Activated CD8-positive, alpha-beta memory T cell treated with anti-CD3 and anti-CD28 coated beads for 4 hours (primary cell): ENCODE data around the gene WDR86.

ENCODE experiments used
- DNase-seq, 2 donors: peaks; one replicate each; pipeline ENCODE4 v3.0.0-alpha.2; 2020; ENCODE audit warnings: low read depth in 2 of 2

Gene WDR86, protein sequence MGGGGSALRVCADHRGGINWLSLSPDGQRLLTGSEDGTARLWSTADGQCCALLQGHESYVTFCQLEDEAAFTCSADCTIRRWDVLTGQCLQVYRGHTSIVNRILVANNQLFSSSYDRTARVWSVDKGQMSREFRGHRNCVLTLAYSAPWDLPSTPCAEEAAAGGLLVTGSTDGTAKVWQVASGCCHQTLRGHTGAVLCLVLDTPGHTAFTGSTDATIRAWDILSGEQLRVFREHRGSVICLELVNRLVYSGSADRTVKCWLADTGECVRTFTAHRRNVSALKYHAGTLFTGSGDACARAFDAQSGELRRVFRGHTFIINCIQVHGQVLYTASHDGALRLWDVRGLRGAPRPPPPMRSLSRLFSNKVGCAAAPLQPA

DNA sequence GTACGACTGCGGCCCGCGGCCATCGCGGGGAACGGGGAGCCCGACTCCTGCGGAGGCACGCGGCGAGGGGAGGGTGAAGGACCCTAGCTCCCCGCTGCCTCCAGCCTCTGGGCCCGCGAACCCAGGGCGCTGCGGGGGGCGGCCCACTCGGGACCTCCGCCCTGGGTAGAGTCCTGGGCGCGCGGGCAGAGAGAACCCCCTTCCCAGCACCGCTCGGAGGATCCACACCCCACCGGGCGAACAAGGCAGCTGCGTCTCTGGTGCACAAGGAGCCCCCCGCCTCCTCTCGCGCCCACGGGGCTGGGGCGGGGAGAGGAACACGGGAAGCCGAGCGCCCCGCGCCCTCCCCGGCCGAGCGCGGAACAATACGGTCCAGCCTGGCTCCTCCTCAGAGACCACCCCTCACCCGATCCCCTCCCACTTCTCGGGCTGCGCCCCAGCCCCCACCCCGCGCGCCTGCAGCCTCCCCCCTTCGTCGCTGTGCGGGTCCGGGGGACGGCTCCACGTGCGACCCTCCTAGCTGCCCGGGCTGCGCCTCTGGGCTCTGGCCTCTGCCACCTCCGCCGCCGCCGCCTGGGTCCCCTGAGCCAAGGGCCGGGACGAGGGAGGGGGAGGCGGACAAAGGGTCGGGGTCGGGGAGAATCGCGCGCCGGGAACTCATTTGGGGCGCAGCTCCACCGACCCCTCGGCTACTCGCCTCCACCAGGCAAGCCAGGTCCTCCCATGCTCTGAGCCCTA lies at the start of gene WDR86:
WDR86 (minus strand) TSS at position 372 of the 738 bp plus-strand sequence. CDS start 449 bp downstream, outside the sequence.
- no peak for DNase-seq

DNA sequence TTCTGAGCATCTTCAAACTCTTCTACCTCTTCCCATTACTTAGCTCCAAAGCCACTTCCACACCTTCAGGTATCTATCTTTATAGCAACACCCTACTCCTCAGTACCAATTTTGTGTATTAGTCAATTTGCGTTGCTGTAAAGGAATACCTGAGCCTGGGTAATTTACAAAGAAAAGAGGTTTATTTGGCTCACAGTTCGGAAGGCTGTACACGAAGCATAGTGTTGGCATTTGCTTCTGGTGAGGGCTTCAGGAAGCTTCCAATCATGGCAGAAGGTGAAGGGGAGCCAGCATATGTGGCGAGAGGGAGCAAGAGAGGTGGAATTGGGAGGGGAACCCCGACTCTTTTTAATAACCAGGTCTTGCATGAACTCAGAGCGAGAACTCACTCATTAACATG lies 47.7 kb upstream of the WDR86 start:
- DNase-seq, result no peak

DNA sequence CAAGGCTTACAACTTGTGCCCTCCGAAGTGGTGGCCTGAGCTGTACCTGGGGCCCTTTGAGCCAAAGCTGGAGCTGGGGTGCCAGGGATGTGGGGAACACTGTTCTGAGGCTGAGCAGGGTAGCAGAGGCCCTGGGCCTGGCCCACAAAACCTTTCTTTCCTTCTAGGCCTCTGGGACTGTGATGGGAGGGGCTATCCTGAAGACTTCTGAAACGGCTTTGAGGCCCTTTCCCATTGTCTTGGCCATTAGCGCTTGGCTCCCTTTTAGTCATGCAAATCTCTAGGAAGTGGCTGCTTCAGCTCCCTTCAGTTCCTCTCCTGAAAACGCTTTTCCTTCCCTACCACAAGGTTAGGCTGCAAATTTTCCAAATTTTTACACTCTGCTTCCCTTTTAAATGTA lies 46.9 kb upstream of the WDR86 start:
- no peak for DNase-seq

DNA sequence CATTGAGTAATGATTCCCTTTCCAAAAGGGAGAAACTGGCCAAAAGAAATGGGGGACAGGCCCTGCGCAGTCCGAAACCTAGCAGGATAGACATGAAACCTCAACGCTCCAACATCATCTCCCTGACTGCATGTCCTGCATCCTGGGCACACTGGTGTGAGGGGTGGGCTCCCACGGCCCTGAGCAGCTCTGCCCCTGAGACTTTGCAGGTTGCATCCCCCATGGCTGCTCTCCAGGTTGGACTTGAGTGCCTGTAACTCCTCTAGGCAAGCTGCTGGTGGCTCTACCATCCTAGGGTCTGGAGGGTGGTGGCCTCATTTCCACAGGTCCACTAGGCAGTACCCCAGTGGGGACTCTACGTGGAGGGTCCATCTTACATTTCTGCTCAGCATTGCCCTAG lies 46.4 kb upstream of the WDR86 start:
- no peak for DNase-seq

DNA sequence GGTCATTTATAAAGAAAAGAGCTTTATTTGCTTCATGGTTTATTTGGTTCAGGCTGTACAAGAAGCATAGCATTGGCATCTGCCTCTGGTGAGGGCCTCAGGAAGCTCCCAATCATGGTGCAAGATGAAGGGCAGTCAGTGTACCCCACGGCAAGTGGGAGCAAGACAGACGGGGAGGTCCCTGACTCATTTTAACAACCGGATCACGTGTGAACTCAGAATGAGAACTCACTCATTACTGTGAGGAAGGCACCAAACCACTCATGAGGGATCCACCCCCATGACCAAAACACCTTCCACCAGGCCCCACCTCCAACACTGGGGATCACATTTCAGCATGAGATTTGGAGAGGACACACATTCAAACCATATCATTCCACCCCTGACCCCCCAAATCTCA lies 45.9 kb upstream of the WDR86 start:
- no peak for DNase-seq

DNA sequence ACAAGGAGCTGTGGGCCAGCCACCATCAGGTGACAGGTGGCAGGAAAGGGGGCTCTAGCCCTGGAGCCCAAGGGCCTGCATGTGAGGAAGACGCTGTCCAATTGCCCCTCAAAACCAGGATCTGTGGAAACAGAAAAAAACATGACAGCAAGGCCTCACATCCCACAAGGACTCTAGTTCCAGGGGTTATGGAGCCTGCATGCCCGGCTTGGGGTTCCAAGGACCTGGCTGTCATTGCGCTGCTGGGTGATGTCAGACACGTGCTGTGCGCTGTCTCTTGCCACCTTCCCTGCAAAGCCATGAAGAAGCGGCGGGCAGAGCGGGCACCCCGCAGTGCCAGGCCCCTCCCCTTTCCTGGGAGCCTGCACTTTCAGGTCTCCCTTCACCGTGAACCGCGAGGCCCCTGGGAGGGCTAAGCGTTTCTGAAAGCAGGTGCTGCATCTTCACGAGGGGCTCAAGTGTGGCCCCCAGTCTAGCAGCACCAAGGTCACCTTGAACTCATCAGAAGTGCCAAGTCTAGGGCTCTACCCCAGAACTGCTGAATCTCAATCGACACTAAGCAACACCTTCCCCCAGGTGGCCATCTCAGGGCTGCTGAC lies 45.2 kb upstream of the WDR86 start:
- no peak for DNase-seq

DNA sequence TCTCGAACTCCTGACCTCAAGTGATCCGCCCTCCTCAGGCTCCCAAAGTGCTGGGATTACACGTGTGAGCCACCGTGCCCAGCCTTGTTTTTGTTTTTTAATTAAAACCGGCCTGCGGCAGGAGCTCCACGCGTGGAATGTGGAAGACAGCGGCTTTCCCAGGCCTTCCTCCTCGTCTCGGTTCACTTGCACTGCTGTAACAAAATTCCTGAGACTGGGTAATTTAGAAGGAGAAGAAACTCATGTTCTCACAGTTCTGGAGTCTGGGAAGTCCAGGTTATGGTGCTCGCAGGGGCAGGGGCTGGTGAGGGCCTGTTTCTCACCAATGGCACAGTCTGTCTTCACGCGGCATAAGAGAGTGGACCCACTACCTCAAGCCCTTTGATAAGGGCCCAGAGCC lies 44.5 kb upstream of the WDR86 start:
- DNase-seq, result no peak

DNA sequence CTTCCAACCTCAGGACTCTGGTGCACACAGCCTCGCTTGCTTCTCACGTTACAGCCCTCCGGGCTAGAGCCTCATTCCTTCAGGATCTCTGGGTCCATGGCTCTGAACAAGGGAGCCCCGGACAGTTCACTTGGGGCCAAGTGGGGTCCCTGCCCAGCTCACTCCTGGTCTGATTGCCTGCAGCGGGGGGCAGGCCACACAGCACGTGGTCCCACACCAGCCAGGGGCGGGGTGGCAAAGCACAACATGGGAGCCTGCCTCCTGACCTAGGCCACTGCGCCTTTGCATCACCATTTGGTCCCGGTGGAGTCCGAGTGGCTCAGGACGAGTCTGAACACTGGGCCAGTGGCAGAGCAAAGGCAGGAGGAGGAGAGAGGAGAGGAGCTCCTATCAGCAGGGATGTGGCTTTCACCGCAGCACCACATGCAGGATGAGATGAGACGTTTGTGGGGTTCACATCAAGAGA lies 43.5 kb upstream of the WDR86 start:
- no peak for DNase-seq

DNA sequence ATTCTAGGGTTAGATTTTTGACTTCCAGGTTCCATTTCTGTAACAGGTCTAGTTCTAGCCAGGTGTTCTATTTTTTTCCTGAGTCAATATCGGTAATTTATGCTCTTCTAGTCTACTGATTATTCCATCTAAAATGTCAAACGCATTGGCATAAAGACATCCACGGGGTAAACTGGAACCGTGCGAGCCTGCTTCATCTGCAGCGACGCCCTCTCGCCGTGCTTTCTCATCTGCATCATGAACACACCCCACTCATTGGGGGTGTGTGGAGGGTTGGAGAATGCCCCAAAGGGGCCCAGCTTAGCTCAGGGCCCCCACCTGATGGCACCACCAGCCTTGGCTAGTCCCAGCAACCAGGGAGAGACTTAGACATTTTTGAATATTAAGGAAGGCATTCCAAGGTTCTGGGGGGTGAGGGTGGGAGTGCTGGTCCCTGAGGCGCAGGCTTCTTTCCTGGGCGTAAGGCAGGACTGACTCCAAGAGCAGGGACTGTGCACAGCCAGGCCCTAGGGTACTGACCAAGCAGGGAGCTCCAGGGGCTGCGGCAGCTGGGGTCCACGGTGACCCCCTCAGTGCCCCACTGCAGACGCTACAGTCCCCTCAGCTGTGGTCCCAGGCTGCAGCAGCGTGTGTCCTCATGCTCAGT lies 43.0 kb upstream of the WDR86 start:
- no peak for DNase-seq

DNA sequence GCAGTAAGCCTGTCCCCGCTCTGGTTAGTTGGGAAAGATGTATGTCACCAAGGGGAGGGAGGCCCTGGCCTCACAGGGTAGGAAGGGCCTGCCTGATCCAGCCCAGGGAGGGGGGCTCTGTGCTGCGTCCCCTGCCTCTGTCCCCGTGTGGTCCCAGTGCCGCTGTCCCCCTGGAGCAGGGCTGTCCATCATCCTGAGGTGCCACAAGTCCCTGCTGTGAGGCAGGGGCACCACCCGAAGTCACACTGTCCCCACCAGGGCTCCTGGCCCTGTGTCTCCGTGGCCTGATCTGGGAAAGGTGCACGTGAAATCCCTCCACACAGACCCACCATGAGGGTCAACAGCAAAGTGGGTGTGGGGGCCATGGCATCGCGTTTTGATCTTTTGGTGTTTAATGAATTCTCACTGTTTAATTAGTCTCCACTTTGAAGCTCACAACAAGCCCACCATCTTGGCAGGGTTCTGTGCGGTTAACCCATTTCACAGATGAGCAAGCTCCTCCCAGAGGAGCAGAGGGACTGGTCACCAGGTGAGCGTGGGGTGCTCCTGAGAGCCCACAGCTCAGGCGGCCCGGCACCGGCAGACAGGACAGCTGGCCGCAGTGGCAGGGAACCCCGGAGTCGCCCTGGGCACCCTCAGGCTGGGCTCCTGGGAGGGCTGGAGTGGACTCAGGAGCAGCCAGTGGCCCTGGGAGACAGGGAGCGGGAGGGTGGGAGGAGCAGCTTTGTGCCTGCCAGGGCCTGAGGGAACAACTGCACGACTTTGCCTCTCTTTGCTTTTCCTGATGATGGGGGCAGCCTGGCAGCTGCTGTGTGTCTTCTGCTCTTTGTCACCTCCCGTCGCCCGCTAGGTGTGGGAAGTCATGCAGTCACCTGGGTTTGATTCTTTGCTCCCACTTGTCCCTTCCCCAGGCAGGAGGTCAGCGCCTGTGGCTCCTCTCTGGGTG lies 42.1 kb upstream of the WDR86 start:
- DNase-seq, result no peak

DNA sequence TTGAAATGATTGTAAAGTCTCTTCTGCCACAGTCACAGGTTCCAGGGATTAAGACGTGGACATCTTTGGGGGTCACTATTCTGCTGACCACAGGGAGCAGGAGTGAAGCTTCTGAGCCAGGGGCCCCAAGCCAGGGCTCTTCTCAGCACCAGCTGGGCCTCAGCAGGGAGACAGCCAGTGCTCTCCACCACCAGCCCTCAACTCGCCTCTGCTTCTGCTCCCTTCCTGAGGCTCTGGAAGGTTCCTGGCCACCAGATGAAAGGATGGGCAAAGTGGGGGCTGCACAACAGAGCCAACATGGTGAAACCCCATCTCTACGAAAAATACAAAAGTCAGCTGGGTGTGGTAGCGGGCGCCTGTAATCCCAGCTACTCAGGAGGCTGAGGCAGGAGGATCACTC lies 41.3 kb upstream of the WDR86 start:
- DNase-seq, result no peak

DNA sequence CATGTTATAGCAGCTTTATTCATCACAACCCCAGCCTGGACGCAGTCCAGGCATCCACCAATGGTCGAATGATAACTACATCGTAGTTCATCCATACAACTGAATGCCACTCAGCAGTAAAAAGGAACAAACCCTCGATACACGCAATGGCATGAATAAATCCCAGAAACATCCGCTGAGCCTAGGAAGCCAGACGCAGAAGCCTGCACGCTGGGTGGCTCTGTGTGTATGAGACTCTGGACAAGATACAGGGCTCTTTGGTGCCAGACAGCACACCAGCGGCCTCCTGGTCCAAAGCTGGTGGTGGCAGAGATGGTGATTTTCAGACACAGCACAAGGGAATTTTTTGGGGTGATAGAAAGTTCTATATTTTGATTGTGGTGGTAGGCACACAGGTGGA lies 40.2 kb upstream of the WDR86 start:
- DNase-seq, result no peak

DNA sequence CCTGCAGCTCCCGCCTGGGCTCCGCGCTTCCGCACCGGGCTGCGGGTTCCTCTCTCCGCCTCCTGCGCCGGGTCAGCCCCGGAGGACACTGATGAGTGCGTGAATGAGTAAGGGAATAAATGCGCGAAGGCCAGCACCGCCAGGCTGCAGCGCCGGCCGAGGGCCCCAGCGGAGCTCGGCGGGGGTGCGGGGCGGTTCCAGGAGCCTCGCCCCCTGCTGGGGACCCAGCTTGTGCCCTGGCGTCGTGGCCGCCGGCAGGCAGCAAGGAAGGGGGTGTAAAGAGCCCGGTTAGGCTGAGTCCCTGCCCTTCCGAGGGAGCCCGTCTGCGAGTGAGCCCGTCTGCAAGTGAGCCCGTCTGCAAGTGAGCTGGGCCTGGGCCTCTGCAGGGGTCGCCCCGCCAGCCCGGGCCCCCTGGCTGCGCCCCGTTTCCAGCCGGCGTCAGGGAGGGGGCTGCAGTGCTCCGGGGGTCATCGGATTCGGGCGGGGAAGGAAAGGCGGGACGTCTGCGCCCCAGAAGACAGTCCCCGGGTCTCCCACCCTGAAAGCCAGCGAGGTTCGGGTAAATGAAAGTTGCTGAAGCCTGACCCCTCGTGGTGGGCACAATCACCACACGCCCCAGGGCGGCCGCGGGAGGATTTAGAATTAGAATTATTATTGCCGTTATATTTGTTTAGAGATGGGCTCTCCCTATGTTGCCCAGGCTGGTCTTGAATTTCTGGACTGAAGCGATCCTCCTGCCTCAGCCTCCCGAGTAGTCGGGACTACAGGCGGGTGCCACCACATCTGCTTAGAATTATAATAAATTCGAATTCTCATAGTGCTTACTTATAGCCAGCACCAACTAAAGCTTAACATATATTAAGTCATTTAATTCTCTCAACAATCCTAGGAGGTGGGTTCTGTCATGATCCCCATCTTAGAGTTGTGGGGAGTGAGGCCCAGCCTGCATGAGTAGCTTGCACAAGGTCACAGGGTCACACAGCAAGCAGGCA lies 38.7 kb upstream of the WDR86 start:
- DNase-seq, result peak; percentile 49 to 51

DNA sequence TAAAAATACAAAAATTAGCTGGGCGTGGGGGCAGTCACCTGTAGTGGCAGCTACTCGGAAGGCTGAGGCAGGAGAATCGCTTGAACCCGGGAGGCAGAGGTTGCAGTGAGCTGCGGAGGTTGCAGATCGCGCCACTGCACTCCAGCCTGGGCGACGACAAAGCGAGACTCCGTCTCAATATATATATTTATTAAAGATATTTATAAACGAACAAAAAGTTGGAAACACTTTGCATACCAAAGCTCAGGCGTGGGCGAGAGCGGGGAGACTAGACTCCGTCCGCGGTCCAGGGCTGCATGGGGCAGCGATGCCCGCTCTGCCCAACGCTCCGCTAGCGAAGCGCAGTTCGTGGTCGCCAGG lies 38.0 kb upstream of the WDR86 start:
- DNase-seq, result no peak

DNA sequence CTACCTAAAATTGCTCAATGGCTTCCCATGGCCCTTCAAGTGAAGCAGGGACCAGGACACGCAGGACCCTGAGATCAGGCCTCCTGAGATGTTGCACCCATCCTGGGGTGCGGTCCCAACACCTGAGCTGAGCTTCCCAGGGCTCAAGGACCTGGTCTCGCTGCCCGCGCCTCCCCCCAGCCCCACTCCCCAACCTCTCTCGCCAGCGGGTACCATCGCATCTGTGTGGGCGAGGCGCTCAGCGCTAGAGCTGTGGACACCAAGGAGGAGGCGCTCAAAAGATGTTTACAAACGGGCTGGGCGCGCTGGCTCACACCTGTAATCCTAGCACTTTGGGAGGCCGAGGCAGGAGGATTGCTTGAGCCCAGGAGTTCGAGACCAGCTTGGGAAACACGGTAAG lies 37.5 kb upstream of the WDR86 start:
- no peak for DNase-seq

DNA sequence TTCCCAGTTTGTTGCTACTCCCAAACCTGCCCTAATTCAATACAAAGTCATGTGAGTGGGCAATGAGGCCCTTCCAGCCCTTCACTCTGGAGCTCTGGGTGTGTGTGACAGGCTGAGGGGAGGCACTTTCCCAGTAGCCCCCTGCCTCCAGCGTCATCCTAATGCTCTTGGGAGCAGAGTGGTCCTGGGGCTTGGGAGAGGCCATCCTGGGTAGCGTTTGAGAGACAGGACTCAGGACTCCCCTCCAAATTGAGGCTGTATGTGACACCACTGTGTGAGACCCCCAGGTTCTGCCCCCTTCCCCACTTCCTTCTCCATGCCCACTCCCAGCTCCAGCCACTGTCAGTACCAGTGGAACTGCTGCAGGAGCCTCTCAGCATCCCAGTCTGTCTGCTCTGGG lies 36.6 kb upstream of the WDR86 start:
- no peak for DNase-seq

DNA sequence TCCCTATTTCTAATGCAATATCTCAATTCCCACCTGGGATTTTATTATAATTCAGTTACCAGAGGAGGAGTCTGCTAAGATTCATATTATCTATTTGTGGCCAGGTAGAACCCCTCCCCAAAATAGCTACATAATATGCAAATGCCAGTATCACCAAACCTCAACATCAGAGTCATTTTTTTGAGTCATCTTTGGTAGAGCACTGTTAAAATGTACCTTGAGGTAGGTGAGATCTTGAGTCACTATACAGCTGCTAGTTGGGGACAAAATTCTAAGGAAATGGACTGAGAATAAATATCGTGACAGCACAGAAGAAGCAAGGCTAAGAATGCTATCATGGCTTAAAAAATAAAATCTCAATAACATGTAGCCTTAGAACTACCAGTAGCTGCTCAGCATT lies 34.8 kb upstream of the WDR86 start:
- no peak for DNase-seq

DNA sequence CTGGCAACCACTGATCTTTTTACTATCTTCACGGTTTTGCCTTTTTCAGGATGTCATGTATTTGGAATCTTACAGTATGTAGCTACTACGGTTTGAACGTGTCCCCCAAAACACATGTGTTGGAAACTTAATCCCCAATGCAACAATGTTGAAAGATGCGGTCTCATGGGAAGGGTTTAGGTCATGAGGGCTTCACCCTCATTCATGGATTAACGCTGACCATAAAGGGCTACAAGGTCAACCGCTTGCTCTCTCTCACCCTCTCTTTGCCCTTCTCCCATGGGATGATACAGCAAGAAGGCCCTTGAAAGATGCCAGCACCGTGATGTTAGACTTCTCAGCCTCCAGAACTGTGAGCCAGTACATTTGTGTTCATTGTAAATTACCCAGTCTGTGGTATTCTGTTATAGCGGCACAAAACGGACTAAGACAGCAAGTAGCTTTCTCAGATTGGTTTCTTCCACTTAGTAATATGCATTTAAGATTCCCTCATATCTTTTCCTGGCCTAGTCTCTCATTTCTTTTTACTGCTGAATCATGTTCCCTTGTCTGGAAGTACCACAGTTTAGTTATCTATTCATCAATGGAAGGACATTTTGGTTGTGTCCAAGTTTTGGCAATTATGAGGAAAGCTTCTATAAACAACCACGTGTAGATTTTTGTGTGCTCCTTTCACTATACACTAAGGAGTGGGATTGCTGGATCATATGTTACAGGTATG lies 33.1 kb upstream of the WDR86 start:
- no peak for DNase-seq

DNA sequence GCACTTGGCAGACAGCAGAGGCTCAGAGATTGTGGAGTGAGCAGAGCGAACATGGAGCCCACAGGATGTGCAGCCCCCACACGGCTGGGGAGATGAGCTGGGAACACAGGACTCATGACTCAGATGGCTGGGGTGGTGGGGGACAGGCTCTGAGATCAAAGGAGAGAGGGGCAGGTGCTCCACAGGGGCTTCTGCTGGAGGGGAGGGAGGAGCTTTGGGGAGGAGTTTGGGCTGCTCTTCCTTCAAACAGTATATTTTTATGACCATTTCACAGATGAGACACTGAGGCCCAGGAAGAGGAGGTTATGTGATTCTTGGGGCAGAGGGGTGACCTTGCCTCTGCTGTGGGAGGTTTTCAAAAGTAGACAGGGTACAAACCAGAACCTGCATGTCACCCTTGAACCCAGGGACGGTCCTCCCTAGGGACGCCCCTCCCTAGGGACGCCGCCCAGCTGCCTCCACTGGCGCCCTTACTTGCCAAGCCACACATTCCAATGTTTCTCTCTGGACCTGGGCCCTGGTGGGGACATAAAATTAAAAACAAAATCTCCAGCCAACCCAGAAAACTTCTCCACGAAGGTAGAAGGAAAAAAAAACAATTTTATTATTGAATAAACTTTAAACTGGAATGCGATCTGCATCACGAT lies 31.1 kb upstream of the WDR86 start:
- no peak for DNase-seq
